ENCODE results near the gene SUFU.

DNA sequence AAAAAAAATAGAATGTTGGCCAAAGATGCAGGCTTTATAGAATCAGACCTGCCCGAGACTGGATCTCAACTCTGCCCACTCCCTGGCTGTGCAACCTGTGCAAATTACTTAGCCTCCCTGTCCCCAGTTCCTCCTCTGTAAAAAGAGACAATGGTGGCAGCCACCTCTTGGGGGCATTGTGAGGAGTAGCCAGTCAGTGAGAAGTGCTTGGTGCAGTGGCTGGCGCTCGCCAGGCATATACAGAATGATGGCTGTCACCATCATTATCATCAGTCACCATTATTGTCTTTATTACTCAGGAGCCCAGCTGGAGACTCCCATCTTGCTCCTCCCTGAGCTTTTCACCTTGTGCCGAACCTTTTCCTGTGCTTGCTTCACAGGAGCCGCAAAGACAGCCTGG, 111.1 kb downstream of the SUFU start:
- no peak for TF ChIP-seq POLR2AphosphoS5 (IDR thresholded peaks at IDR 0.05)
- TF ChIP-seq, protein P1, sequence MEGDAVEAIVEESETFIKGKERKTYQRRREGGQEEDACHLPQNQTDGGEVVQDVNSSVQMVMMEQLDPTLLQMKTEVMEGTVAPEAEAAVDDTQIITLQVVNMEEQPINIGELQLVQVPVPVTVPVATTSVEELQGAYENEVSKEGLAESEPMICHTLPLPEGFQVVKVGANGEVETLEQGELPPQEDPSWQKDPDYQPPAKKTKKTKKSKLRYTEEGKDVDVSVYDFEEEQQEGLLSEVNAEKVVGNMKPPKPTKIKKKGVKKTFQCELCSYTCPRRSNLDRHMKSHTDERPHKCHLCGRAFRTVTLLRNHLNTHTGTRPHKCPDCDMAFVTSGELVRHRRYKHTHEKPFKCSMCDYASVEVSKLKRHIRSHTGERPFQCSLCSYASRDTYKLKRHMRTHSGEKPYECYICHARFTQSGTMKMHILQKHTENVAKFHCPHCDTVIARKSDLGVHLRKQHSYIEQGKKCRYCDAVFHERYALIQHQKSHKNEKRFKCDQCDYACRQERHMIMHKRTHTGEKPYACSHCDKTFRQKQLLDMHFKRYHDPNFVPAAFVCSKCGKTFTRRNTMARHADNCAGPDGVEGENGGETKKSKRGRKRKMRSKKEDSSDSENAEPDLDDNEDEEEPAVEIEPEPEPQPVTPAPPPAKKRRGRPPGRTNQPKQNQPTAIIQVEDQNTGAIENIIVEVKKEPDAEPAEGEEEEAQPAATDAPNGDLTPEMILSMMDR (IDR thresholded peaks at IDR 0.05) = no peak
- no peak for TF ChIP-seq POLR2A (IDR thresholded peaks at IDR 0.05)

All from stomach (tissue), 4 donors.